Mesenchymal stem cell (in vitro differentiated cells and primary cell): ENCODE data around the gene RAB10.
A peak's percentile ranks its signal among the peaks of the same experiment; 100 is the strongest.

ENCODE experiments used
- DNase-seq: peaks from one replicate; pipeline ENCODE4 v3.0.0-alpha.2; 2013
- H2AFZ ChIP-seq: one replicate; pipeline ENCODE4 v1.6.1; 2013; ENCODE audit warnings: low read depth, mild to moderate bottlenecking, control low read depth, inconsistent platforms, low read length, moderate library complexity
- H2AK5ac ChIP-seq: 2 replicates; pipeline ENCODE4 v1.6.1; 2013; ENCODE audit warnings: low read length, moderate library complexity, mild to moderate bottlenecking, inconsistent platforms; ENCODE audit not compliant: severe bottlenecking
- H2BK120ac ChIP-seq: one replicate; pipeline ENCODE4 v1.6.1; 2013; ENCODE audit warnings: low read depth, mild to moderate bottlenecking, inconsistent platforms, low read length, moderate library complexity
- H2BK12ac ChIP-seq, 2 experiments: one replicate each; pipeline ENCODE4 v1.6.1; 2013; ENCODE audit warnings: inconsistent platforms in 2 of 2, low read length in 2 of 2, mild to moderate bottlenecking in 2 of 2, moderate library complexity in 2 of 2, control low read depth in 1 of 2
- H2BK15ac ChIP-seq: one replicate; pipeline ENCODE4 v1.6.1; 2013; ENCODE audit warnings: mild to moderate bottlenecking, low read depth, inconsistent platforms; ENCODE audit not compliant: poor library complexity, severe bottlenecking
- H2BK5ac ChIP-seq: 2 replicates; pipeline ENCODE4 v1.6.1; 2013; ENCODE audit warnings: low read depth, mild to moderate bottlenecking, low read length, control low read depth, inconsistent platforms; ENCODE audit not compliant: poor library complexity, severe bottlenecking
- H3K14ac ChIP-seq, 2 experiments: one replicate each; pipeline ENCODE4 v1.6.1; 2013; ENCODE audit warnings: inconsistent platforms in 2 of 2, low read length in 2 of 2, control low read depth in 1 of 2, mild to moderate bottlenecking in 1 of 2, moderate library complexity in 1 of 2
- H3K18ac ChIP-seq, 2 experiments: one replicate each; pipeline ENCODE4 v1.6.1; 2013; ENCODE audit warnings: inconsistent platforms in 2 of 2, low read length in 2 of 2, control low read depth in 1 of 2, low read depth in 1 of 2, mild to moderate bottlenecking in 1 of 2
- H3K23ac ChIP-seq, 2 experiments: one replicate each; pipeline ENCODE4 v1.6.1; 2013; ENCODE audit warnings: inconsistent platforms in 2 of 2, low read length in 2 of 2, mild to moderate bottlenecking in 2 of 2, moderate library complexity in 2 of 2, control low read depth in 1 of 2
- H3K27ac ChIP-seq: 2 replicates; pipeline ENCODE4 v1.5.1; 2013; ENCODE audit warnings: mild to moderate bottlenecking, moderate library complexity, low read length, control low read depth, inconsistent platforms; ENCODE audit not compliant: poor library complexity, severe bottlenecking
- H3K27me3 ChIP-seq, 2 experiments: 2 replicates each; pipeline versions ENCODE4 v1.6.1 to v1.7.0; 2013; ENCODE audit warnings: low read length in 2 of 2, mild to moderate bottlenecking in 2 of 2, moderate library complexity in 2 of 2, control low read depth in 1 of 2, inconsistent platforms in 1 of 2; ENCODE audit not compliant: control insufficient read depth in 1 of 2, insufficient read depth in 1 of 2
- H3K36me3 ChIP-seq, 2 experiments: 2 replicates each; pipeline versions ENCODE4 v1.6.1 to v1.7.0; 2013; ENCODE audit warnings: low read length in 2 of 2, control low read depth in 1 of 2, inconsistent platforms in 1 of 2, low read depth in 1 of 2, mild to moderate bottlenecking in 1 of 2; ENCODE audit not compliant: insufficient read depth in 2 of 2, control insufficient read depth in 1 of 2
- H3K4ac ChIP-seq, 2 experiments: one replicate each; pipeline ENCODE4 v1.6.1; 2013; ENCODE audit warnings: inconsistent platforms in 2 of 2, low read length in 2 of 2, mild to moderate bottlenecking in 2 of 2, moderate library complexity in 2 of 2, control low read depth in 1 of 2, low read depth in 1 of 2
- H3K4me1 ChIP-seq: 2 replicates; pipeline ENCODE4 v1.6.1; 2013; ENCODE audit warnings: low read depth, low read length, control low read depth; ENCODE audit not compliant: control insufficient read depth, insufficient read depth
- H3K4me2 ChIP-seq: 2 replicates; pipeline ENCODE4 v1.6.1; 2013; ENCODE audit warnings: low read length, mild to moderate bottlenecking, inconsistent platforms; ENCODE audit not compliant: poor library complexity, severe bottlenecking
- H3K4me3 ChIP-seq, 2 experiments: 2 replicates each; pipeline versions ENCODE4 v1.5.1 to v1.7.0; 2013; ENCODE audit warnings: low read length in 2 of 2, mild to moderate bottlenecking in 2 of 2, control low read depth in 1 of 2, low read depth in 1 of 2; ENCODE audit not compliant: insufficient read depth in 1 of 2
- H3K79me1 ChIP-seq: replicated peaks from 2 replicates; pipeline ENCODE4 v1.6.1; 2013; ENCODE audit warnings: mild to moderate bottlenecking, control low read depth, low read length, inconsistent platforms; ENCODE audit not compliant: poor library complexity, severe bottlenecking
- H3K9ac ChIP-seq: 2 replicates; pipeline ENCODE4 v1.7.0; 2013; ENCODE audit warnings: mild to moderate bottlenecking, low read length, moderate library complexity
- H3K9me3 ChIP-seq: 2 replicates; pipeline ENCODE4 v1.7.0; 2013; ENCODE audit warnings: mild to moderate bottlenecking, low read length; ENCODE audit not compliant: control insufficient read depth
- H4K8ac ChIP-seq: one replicate; pipeline ENCODE4 v1.6.1; 2013; ENCODE audit warnings: inconsistent platforms, mild to moderate bottlenecking, low read length, moderate library complexity
- H4K91ac ChIP-seq: one replicate; pipeline ENCODE4 v1.6.1; 2013; ENCODE audit warnings: mild to moderate bottlenecking, low read length, inconsistent platforms
- WGBS: methylation state at CpG from one replicate; pipeline ENCODE4 v1.1.7; 2013; ENCODE audit warnings: mixed read lengths; 5-methylcytosine and 5-hydroxymethylcytosine counted together

The RAB10 gene

GRCh38 chr2:26130763-26131162, 96.9 kb downstream of the RAB10 start:
- no peak overlapping the region for H4K91ac ChIP-seq
- H3K9ac ChIP-seq, result no peak overlapping the region
- H3K9me3 ChIP-seq, result no peaks in the 10 kb centered on the region
- no peak overlapping the region for H3K4me3 ChIP-seq
- H2BK12ac ChIP-seq, result no peak overlapping the region
- H2BK15ac ChIP-seq, result no peak overlapping the region
- no peak overlapping the region for H3K4ac ChIP-seq
- peaks cover 23% of the 10 kb centered on the region for H3K79me1 ChIP-seq
- H2BK5ac ChIP-seq, result no peak overlapping the region
- 96% methylated on average over 2 of the region's 3 CpGs for WGBS
- no peak overlapping the region for H4K8ac ChIP-seq
- no peak overlapping the region for H3K27ac ChIP-seq
- H3K4me1 ChIP-seq, result peaks cover 3% of the 10 kb centered on the region
- peaks cover 9 to 65% of the 10 kb centered on the region in 2 experiments for H3K36me3 ChIP-seq
- no peak overlapping the region for H2AK5ac ChIP-seq
- H2AFZ ChIP-seq, result no peak overlapping the region
- H3K4me2 ChIP-seq, result no peak overlapping the region
- no peaks in the 10 kb centered on the region for H3K27me3 ChIP-seq
- no peak overlapping the region for H3K18ac ChIP-seq
- DNase-seq, result no peak
- no peak overlapping the region for H3K23ac ChIP-seq
- H2BK120ac ChIP-seq, result no peak overlapping the region
- no peak overlapping the region for H3K14ac ChIP-seq

- Histone ChIP-seq H4K8ac (no peak overlapping the region), H2BK12ac (no peak overlapping the region), H3K18ac (no peak overlapping the region), H2BK5ac (no peak overlapping the region), H3K4me2 (no peak overlapping the region), H3K4me1 (peaks cover 2% of the 10 kb centered on the region), H3K36me3 (peaks cover 13 to 41% of the 10 kb centered on the region in 2 experiments), H2AK5ac (no peak overlapping the region), H3K79me1 (peaks cover 14% of the 10 kb centered on the region), H3K4ac (no peak overlapping the region), H3K23ac (no peak overlapping the region), H3K9me3 (no peaks in the 10 kb centered on the region), H4K91ac (no peak overlapping the region), H3K27ac (no peak overlapping the region), H3K4me3 (no peak overlapping the region), H3K9ac (no peak overlapping the region), H3K27me3 (no peaks in the 10 kb centered on the region), H2BK15ac (no peak overlapping the region), H2AFZ (no peak overlapping the region), H3K14ac (no peak overlapping the region), H2BK120ac (no peak overlapping the region)
- DNase-seq, result no peak
- 92% methylated on average over 2 of the region's 3 CpGs for WGBS
These were observed 102.6 kb downstream of the RAB10 start for GRCh38 chr2:26136451-26136850.

DNA sequence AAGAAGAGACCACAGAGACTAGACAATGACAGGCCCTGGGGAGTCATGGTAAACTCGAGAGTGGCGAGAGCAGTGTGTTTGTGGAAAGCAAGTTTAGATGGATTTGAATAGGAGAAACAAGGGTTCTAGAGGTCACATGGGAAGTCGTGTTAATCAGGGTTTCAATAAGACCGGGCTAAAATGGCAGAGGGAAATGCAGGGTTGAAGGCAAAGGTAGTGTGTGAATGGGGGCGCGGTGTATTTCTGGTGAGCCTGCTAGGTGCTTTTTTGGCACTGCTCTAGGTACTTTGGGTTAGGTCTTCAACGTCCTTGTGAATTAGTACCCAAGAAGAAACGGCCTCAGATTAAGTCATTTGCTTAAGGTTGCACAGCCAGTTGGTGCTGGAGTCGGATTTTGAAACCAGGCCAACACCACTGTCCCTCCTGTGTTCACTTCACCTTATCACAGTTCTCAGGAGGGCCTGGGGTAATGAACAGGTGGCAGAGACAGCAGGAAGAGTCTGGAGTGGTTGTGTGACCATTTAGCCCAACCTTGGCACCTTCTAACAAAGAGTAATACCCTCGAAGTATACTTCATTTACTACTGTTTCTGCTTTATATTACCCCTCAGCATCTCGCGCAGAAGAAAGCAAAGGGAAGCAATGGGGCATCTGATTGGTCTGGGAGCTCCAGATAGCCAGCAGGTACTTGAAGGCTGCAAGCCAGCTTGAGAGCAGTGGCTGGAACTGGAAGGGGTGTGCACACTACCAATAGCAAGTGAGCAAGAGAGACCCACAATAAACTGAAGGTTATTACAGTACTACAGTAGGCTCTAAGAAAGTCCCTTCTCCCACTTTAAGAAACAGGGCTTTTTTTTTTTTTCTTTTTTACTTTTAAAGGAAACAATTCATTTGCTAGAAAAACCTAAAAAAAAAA, 105.6 kb downstream of the RAB10 start:
- 88% methylated on average over 10 of the region's 12 CpGs for WGBS
- Histone ChIP-seq H4K8ac (no peak overlapping the region), H3K27ac (no peak overlapping the region), H3K18ac (no peak overlapping the region), H3K79me1 (peaks cover 9% of the 10 kb centered on the region), H3K14ac (no peak overlapping the region), H2BK120ac (no peak overlapping the region), H2BK12ac (no peak overlapping the region), H3K9me3 (no peaks in the 10 kb centered on the region), H2AFZ (no peak overlapping the region), H3K36me3 (peaks cover 7 to 26% of the 10 kb centered on the region in 2 experiments), H4K91ac (no peak overlapping the region), H2BK15ac (no peak overlapping the region), H3K4me1 (peaks cover 4% of the 10 kb centered on the region), H3K27me3 (no peaks in the 10 kb centered on the region), H2AK5ac (no peak overlapping the region), H3K23ac (no peak overlapping the region), H3K4ac (no peak overlapping the region), H3K9ac (no peak overlapping the region), H3K4me2 (no peak overlapping the region), H3K4me3 (no peak overlapping the region), H2BK5ac (no peak overlapping the region)
- DNase-seq, result no peak

DNA sequence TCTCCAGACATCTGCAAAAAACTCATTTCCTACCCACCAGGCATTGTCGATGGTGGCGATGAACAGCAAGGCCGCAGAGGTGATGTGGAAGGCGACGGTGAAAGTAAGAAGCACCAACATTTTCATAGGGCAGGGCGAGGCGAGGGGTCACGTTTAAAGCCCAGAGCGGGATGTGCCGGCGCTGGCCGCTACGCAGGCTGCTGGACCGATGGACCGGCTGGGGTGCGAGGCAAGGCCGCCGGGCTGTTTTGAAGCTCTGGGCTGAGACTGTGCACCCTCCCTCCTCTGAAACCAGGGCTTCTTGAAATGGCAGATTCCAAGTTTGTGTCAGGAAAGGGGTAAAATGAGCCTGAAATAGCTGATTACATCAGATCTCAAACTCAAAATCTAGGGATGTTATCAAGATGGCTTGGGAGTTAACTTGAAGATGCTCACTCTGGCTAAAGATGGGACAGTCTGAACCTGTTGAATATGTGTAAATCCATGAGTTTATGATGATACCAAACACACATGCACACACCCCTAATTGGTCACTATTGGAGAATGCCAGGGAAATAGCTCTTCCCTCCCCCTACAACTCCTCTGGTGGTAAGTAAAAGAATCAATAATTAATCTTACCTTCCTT, 107.4 kb downstream of the RAB10 start:
- Histone ChIP-seq H2AK5ac (no peak overlapping the region), H3K4ac (no peak overlapping the region), H2AFZ (no peak overlapping the region), H3K9ac (no peak overlapping the region), H3K36me3 (peaks cover 7 to 10% of the 10 kb centered on the region in 2 experiments), H3K4me3 (no peak overlapping the region), H3K4me1 (peaks cover 4% of the 10 kb centered on the region), H3K27me3 (no peaks in the 10 kb centered on the region), H3K27ac (no peak overlapping the region), H3K18ac (no peak overlapping the region), H4K91ac (peak overlapping the region; percentile 48), H3K23ac (no peak overlapping the region), H2BK15ac (no peak overlapping the region), H4K8ac (no peak overlapping the region), H3K79me1 (peaks cover 2% of the 10 kb centered on the region), H3K9me3 (no peaks in the 10 kb centered on the region), H2BK120ac (no peak overlapping the region), H3K14ac (no peak overlapping the region), H2BK12ac (no peak overlapping the region), H2BK5ac (no peak overlapping the region), H3K4me2 (no peak overlapping the region)
- 90% methylated on average over 18 of the region's 18 CpGs for WGBS
- no peak for DNase-seq
